Urinary bladder (tissue), 4 donors: ENCODE measurements around the gene C3orf18. TPM values are rescaled to one million over a fixed set of nuclear protein-coding genes. Genes with fewer than 3 reads are reported as not detected.

Experiments
- DNase-seq: peaks from one replicate; pipeline ENCODE4 v3.0.0-alpha.2; 2015; ENCODE audit errors: extremely low spot score
- H3K27ac ChIP-seq: one replicate; pipeline ENCODE4 v1.5.1; 2013; ENCODE audit warnings: low read depth, mild to moderate bottlenecking, moderate library complexity
- H3K36me3 ChIP-seq: one replicate; pipeline ENCODE4 v1.6.1; 2013; ENCODE audit warnings: mild to moderate bottlenecking, moderate library complexity; ENCODE audit not compliant: insufficient read depth
- H3K4me1 ChIP-seq: one replicate; pipeline ENCODE4 v1.6.1; 2013; ENCODE audit warnings: mild to moderate bottlenecking, moderate library complexity; ENCODE audit not compliant: insufficient read depth
- H3K4me3 ChIP-seq: one replicate; pipeline ENCODE4 v1.5.1; 2013; ENCODE audit warnings: low read depth, low read length
- WGBS: extraction: QIAGEN DNeasy Blood & Tissue Kit; methylation state at CpG from one replicate; pipeline ENCODE4 v1.1.7; 2013; 5-methylcytosine and 5-hydroxymethylcytosine counted together
- polyA plus RNA-seq: library from polyadenylated mRNA; stranded (reverse); fragments of 200-250 nt; gene quantifications from one replicate; pipeline ENCODE4 v1.2.3, GENCODE V29; 2013
- total RNA-seq: library from RNA; depleted of rRNA; stranded (reverse); fragments of >200 nt; gene quantifications from one replicate; pipeline ENCODE4 v1.2.3, GENCODE V29; 2014
- donor health status: healthy with polysubstance abuse.
- donor health status: healthy.

The C3orf18 gene
- total and polyA plus RNA-seq, 2 donors, result 9.3 to 21.6 TPM

DNA sequence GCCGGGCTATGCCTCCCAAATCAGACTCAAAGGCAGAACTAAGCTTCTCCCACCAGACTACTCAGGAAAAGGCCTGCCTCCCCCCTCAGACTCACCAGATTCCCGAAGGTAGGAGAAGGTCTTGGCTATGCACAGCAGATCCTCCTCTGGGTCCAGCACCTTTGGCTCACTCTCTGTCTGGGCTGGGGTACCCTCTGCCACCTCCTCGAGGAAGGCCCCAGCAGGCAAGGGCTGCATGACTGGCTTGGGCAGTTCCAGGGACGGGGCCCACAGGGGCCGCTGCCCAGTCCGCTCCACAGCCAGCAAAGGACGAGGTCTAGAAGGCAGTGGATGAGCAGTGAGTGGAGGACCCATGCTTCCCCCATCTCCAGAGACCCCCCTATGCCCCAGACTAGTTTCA, 40.7 kb upstream of the C3orf18 start:
- H3K4me3 ChIP-seq, result no peak overlapping the region
- 85% methylated on average over 7 of the region's 7 CpGs for WGBS
- H3K4me1 ChIP-seq, result no peaks in the 10 kb centered on the region
- H3K27ac ChIP-seq, result no peak overlapping the region
- no peaks in the 10 kb centered on the region for H3K36me3 ChIP-seq
- DNase-seq, result no peak

DNA sequence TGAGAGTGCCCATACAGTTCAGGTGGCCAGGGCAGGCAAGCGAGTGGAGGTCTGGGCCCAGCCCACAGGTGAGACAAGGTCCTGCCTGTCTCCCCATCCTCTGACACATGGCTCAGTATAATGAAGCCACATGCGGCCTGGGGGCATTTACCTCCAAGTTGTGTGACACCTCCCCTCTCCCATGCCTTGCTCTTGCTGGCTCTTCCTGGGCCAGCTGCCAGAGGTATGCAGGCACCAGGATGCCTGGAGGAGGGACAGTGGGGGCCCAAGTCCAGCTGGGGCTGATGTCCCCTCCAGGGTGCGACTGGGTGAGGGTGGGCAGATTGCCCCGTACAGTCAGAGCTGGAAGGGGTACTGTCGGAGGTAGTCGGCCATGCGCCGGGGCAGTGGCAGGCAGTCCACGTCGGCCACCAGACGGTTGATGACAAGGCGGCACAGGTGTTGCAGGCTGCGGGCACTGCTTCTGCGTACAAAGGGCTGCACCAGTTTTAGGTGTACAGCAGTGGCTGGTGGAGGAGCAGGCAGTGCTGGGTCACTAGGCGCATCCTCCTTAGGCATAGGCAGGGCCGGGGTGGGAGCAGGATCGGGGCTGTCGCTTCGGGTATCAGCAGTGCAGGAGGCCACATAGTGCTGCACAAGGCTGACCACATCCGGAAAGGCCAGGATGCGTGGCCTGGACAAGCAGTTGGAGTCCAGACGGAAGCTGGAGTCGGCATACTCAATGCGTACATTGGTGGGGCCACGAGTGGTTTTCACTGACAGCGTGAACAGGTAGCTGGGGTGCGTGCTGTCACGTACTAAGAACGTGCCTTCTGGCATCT, 39.9 kb upstream of the C3orf18 start:
- Histone ChIP-seq H3K36me3 (no peaks in the 10 kb centered on the region), H3K4me1 (no peaks in the 10 kb centered on the region), H3K27ac (no peak overlapping the region), H3K4me3 (no peak overlapping the region)
- WGBS, result 85% methylated on average over 29 of the region's 29 CpGs
- no peak for DNase-seq

DNA sequence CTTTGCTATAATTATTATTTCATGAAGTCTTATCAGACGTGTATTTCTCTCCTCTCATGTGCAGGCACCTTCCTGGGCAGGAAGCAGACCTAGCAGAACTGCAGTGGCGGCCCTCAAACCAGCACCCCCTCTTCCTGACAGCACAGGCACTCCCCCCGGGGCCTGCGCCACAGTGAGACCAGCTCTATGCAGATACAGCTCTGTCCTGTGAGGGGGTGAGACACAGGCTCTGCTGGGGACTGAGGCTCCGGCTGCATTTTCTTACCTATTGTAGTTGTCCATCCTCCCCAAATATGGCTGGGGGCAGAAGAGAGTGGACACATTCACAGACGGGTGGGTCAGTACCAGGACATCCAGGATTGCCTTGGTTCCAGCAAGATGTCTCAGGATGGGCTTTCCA, 39.0 kb upstream of the C3orf18 start:
- 67% methylated on average over 6 of the region's 6 CpGs for WGBS
- Histone ChIP-seq H3K4me3 (no peak overlapping the region), H3K36me3 (no peaks in the 10 kb centered on the region), H3K4me1 (no peaks in the 10 kb centered on the region), H3K27ac (no peak overlapping the region)
- no peak for DNase-seq

DNA sequence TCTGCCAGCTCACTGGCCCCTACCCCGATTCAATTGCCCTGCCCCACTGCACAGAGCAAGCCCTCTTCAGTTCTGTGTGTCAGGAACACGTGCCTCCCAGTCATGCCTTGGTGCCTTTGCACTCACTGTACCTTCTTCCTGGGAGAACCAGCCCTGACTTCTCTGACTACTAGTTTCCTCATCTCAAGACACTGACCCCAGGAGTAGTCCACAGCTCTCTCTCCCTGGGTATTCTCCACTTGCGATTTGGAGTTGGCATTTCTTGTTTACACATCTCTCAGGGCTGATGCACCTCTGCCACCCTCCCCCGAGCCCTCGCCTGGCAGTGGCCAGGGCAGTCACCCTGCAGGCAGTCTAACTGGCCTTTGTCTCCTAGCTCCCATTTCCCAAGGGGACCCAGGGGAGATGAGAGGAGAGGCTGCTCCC, 38.4 kb upstream of the C3orf18 start:
- no peak for DNase-seq
- Histone ChIP-seq H3K36me3 (no peaks in the 10 kb centered on the region), H3K27ac (no peak overlapping the region), H3K4me1 (no peaks in the 10 kb centered on the region), H3K4me3 (no peak overlapping the region)
- WGBS, result 73% methylated on average over 5 of the region's 5 CpGs

DNA sequence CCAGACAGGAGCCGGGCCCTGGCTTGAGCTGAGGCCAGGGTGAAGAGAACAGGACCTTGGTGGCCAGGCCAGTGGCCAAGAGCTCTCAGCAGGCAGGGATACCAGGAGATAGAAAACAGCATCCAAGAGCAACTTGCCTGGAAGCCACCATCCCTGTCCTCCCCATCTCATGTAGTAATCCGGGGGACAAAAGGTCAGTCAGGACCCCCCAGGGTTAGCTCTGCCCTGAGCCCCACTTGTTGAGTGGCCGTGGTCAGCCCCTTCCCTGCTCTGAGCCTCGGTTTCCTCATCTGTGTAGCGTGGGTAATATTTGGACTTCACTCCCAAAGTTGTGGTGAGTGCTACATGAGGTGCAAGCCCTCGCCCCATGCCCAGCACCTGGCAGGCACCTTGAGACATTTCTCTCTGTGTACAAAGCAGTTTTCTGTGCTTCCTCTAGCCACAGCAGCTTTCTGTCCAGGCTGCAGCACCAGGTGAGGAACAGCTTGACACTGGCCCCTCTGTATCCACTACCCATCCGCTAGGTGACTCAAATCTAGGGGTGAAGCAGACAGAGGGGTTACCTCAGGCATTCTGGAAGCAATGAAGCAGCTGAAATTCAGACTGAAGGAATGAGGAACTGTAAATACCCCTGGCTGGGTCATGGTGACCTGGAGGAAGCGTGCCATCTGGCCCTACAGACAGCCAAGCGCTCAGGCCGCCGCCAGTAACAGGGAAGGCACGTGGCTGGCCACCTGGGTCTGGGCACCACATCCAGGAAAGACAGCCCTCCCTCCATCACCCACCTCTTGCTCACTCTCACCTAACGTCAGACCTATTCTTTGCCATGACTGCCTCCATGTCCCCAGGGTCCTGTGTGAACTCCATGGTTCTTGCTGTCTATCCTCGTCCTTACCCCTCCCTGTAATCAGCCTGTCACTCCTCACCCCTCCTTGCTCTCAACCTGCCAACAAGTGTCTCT, 37.4 kb upstream of the C3orf18 start:
- 76% methylated on average over 14 of the region's 14 CpGs for WGBS
- H3K27ac ChIP-seq, result peak overlapping the region; percentile 1
- DNase-seq, result no peak
- no peak overlapping the region for H3K4me3 ChIP-seq
- H3K4me1 ChIP-seq, result no peaks in the 10 kb centered on the region
- no peaks in the 10 kb centered on the region for H3K36me3 ChIP-seq

DNA sequence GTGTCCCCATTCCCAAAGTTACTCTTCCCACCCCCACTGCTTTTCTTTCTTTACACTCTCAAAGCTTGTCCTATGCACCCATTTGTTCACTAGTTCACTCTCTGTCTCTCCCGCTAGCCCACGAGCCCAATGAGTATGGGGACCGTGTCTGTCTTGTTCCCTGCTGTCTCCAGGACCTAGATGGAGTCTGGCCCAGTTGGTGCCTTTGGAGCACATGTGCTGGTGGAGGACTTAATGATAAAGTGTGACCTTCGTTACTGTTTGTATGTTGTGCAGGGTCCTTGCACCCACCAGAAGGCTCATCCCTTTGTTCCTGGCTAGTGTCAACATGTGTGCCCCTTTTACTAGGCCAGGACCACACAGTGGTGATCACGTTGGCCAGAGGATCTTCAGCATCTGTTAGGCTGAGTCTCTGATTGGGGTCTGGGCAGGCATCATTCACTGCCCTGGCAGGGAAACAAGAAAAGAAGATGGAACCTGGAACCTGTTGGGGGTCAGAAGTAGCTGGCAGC, 36.6 kb upstream of the C3orf18 start:
- Histone ChIP-seq H3K4me3 (no peak overlapping the region), H3K36me3 (no peaks in the 10 kb centered on the region)
- WGBS, result 81% methylated on average over 5 of the region's 5 CpGs

DNA sequence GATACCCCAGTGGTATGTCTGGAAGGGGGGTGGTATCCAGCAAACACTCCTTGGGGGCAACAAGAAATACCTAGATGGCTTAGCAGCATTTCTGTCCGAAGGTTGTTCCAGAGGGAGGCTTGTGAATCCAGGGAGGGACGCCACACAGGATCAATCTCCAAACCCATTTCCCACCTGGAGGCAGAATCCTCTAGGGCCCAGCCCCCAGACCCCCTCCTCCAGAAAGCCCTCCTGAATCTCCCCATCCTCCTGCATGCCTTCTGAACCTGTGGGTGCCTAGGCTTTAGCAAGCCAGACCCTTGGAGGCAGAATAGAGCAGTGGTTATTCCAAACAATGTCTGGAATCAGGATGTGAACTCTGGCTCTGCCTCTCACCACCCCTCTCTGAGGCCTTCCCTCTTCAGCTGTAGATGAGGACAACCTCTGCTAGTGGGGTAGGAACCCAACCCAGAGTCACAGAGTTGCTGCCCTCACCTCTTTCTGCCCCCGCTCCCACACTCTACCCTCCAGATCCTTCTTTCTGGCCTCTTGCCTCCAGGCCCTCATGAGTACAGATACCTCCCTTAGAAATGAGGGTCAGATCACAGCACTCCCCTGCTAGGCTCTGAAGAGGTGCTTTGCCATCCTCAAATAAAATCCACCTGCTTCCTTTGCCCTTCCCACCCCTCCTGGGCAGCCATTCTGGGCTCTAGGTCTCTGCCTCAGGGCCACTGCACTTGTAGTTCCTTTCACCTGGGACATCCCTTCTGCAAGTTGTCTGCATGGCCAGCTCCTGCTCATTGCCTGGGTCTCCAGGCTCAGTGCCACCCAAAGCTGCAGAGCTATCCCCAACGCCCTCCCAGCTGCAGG, 35.9 kb upstream of the C3orf18 start:
- H3K4me1 ChIP-seq, result no peaks in the 10 kb centered on the region
- peak overlapping the region; percentile 95 for H3K27ac ChIP-seq
- H3K4me3 ChIP-seq, result no peak overlapping the region
- 68% methylated on average over 4 of the region's 4 CpGs for WGBS
- no peaks in the 10 kb centered on the region for H3K36me3 ChIP-seq
- no peak for DNase-seq

More for the DNA sequence above, 36.6 kb upstream of the C3orf18 start:
- Histone ChIP-seq H3K4me1 (no peaks in the 10 kb centered on the region), H3K27ac (no peak overlapping the region)
- DNase-seq, result no peak

DNA sequence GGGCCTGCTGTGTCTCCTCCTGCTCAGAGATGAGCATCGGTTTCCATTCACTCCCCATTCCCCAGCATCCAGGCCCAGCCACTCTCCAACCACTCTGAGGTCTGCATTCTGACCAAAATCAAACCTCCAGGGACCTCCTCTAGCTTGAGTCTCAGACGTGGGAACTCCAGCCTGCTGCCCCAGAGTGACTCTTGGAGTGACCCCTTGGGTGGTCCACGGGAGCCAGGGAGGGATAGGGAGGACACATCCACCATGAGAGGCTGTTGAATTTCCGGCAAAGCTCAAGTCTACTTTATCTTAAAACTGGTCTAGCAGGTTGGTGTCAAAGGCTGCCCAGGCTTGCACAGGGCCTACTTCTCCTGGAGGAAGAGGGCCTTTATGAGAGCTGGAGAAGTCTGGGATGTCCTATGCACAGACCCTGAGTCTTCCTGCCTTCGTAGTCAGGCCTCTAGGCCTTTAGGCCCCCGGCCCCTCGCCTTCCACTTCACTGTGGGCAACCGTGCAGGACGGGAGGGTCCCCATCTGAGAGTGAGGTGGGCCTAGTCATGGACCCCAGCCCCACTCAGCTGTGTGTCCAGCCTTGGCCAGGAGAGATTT, 35.1 kb upstream of the C3orf18 start:
- 70% methylated on average over 9 of the region's 9 CpGs for WGBS
- Histone ChIP-seq H3K4me3 (no peak overlapping the region), H3K36me3 (no peaks in the 10 kb centered on the region), H3K27ac (peak overlapping the region; percentile 95), H3K4me1 (no peaks in the 10 kb centered on the region)
- no peak for DNase-seq

DNA sequence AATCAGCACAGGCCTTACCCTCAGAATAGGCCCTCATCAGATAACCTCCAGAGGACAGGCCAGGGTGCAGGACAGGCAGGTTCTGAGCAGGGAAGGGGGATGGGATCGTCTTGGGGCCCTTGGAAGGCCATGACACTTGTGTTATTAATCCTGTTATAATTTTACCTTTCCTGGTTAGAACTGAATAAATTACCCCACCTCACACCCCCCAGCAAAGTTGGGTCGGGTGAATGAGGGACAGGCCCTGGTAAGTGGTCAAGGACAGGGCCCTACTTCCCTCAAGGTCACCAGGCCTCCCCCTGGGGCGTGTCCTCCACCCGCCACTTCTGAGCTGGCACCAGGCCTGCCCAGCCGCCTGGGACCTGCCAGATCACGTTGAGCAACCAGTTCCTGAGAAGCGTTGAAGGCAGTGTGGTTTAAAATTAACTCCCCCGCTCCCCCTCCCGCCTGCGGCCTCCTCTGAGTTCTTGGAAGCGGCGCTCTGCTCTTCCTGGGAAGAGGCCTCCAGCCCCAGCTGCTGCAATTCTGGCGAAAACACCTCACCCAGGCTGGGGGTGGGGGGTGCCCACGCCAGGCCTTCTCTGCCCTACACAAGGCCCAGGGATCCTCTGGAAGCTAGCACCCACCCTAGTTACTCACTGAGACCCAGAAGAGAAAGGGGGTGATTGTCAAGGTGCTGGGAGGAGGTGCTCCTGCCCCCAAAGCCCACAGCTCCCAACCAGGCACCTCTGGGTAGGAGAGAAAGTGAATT, 33.5 kb upstream of the C3orf18 start:
- no peaks in the 10 kb centered on the region for H3K36me3 ChIP-seq
- peak overlapping the region; percentile 95 for H3K27ac ChIP-seq
- H3K4me1 ChIP-seq, result no peaks in the 10 kb centered on the region
- no peak overlapping the region for H3K4me3 ChIP-seq
- peak; percentile 85 for DNase-seq
- WGBS, result 2% methylated on average over 14 of the region's 14 CpGs

DNA sequence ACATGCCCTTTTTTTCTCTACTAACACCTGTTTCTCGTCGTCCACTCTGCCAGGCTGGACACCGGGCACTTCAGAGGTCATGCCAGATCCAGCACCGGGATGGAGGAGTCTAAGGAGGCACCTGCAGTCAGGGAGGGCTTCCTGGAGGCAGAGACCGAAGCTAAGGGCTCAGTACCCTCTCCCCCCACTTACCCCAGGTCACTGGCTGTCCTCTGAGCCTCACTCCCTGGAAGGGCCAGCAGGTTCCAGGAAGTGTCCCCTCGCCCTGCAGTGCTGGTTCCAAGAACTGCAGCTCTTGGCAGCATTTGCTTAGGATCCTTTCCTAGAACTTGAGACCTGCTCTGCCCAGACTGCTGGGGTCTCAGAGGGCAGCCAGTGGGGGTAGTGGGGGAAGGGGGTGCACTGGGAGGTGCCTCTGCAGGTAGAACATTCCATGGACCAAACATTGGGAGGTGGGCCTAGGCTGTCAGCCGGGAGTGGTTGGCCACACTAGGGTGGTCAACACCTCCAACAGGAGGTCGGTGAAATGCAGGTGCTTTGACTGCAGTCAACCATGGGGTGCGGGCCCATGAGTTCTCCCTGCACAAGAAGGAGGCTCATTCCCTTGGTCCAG, 32.7 kb upstream of the C3orf18 start:
- Histone ChIP-seq H3K36me3 (no peaks in the 10 kb centered on the region), H3K4me1 (no peaks in the 10 kb centered on the region), H3K4me3 (no peak overlapping the region), H3K27ac (peak overlapping the region; percentile 77)
- 77% methylated on average over 9 of the region's 9 CpGs for WGBS
- DNase-seq, result no peak

DNA sequence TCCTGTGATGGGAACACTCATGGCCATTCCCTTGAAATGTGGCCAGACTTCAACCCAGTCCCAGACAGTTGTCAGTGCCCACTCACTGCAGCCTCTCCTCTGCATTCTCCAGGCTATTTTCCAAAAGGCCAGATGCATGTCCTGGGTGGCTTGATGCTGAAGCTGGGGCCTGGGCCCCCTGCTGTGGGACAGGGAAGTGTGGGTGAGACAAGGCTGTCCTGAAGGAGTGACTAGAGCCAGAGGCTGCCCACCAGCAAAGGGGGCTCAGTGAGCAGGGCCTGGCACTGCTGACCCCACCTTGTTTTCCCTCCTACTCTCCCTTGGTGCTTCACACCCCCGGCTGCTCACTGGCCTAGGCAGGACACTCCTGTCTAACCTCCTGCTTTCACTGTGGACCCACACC, 32.2 kb upstream of the C3orf18 start:
- no peak overlapping the region for H3K4me3 ChIP-seq
- DNase-seq, result no peak
- no peaks in the 10 kb centered on the region for H3K36me3 ChIP-seq
- H3K27ac ChIP-seq, result no peak overlapping the region
- WGBS, result 79% methylated on average over 1 of the region's 1 CpG
- no peaks in the 10 kb centered on the region for H3K4me1 ChIP-seq

DNA sequence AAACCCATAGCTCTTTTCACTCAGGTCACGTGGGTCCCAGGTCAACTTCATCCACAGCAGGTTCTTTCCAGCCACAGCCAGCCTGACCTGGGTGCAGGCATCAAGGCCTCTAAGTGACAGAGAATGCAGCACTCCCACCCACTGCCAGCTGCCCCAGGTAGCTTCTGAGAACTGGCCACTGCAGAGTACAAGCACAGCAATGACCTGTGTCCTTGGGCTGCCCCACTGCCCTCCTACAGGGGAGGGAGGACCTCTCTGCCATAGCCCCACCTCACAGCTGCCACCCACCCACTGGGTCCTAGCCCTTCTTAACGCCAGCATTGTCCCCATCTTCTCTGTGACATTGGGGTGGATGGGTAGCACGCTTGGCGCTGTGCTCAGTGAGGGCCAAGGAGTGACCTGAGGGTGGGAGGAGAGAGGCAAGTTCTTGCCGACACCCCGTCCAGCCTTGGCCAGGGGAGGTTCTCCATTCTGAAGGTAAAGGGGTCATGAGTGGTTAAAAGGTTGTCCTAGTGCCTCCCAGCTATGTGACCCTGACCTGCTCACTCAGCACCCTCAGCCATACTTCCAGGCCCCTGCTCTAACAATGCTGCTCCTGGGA, 31.7 kb upstream of the C3orf18 start:
- WGBS, result 94% methylated on average over 6 of the region's 6 CpGs
- DNase-seq, result no peak
- Histone ChIP-seq H3K27ac (no peak overlapping the region), H3K4me3 (no peak overlapping the region), H3K4me1 (no peaks in the 10 kb centered on the region), H3K36me3 (no peaks in the 10 kb centered on the region)
